Breast epithelium (tissue), 3 donors: ENCODE measurements around the gene CGB2.

Experiments used
- CTCF ChIP-seq, 3 donors: fragments of 450-650 bp; IDR thresholded peaks; one replicate each; pipeline ENCODE4 v1.5.1; 2016 to 2017; ENCODE audit warnings: antibody characterized with exemption in 3 of 3, mild to moderate bottlenecking in 3 of 3, moderate library complexity in 3 of 3
- POLR2A ChIP-seq: fragments of 450-650 bp; IDR thresholded peaks from one replicate; pipeline ENCODE4 v1.6.1; 2016; ENCODE audit warnings: antibody characterized with exemption, mild to moderate bottlenecking, moderate library complexity

DNA sequence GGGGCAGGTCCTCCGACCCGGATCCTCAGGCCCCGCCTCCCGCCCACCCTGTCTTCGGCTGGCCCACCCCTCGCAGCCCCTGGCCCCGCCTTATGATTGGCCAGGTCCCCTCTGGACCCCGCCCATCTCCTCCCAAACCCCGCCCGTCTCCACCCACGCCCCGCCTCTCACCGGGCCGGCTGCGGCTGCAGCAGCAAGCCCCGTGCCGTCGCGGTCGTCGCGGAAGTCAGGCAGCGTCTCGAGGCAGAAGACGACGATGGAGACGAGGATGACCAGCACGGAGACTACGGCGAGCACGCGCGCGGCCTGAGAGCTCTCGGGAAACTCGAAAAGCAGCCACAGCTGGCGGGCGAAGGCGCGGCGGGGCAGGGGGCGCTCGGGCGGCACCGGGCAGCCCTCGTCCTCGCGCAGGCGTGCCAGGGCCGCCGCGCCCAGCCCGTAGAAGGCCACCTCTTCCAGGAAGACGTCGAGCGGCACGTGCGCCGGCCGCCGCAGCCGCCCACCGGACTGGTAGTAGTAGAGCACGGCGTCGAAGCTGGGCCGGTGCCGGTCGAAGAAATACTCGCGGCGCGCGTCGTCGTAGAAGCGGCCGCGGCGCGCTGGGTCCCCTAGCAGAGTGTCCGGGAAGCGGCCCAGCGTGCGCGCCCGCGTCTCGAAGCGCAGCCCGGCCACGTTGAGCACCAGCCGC is 40.3 kb downstream of the CGB2 start:
- TF ChIP-seq CTCF (IDR thresholded peaks at IDR 0.05) = no peak
- no peak for TF ChIP-seq POLR2A
